Measurements from ENCODE around the gene CAST.

DNA sequence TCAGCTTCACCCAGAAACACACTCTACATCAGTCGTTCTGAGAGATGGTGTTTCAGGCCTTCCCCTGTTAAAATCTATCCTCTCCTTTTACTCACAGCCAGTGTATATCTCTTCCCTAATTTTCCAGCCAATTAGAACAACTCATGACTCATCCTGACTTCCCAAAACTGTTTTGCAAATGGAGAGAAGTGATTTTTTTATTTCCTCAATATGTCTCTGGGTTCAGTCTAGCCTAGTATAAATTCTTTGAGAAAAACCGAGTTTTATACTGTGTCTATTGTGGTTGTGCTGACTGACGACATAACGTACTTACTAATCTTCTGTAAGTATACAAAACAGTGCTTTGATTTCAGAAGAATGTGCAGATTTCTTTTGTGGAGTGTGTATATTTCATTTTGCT is 28.4 kb upstream of the CAST start:
- TF ChIP-seq EZH2 (IDR thresholded peaks at IDR 0.05; ENCODE audit: borderline replicate concordance, low read depth, low read length, severe bottlenecking) (no peak), JUN (IDR thresholded peaks at IDR 0.05; ENCODE audit: borderline replicate concordance, insufficient read depth, insufficient read length, low read depth) (no peak), MYC (IDR thresholded peaks at IDR 0.05; ENCODE audit: low read depth, low read length) (no peak)
- TF ChIP-seq, protein P1, sequence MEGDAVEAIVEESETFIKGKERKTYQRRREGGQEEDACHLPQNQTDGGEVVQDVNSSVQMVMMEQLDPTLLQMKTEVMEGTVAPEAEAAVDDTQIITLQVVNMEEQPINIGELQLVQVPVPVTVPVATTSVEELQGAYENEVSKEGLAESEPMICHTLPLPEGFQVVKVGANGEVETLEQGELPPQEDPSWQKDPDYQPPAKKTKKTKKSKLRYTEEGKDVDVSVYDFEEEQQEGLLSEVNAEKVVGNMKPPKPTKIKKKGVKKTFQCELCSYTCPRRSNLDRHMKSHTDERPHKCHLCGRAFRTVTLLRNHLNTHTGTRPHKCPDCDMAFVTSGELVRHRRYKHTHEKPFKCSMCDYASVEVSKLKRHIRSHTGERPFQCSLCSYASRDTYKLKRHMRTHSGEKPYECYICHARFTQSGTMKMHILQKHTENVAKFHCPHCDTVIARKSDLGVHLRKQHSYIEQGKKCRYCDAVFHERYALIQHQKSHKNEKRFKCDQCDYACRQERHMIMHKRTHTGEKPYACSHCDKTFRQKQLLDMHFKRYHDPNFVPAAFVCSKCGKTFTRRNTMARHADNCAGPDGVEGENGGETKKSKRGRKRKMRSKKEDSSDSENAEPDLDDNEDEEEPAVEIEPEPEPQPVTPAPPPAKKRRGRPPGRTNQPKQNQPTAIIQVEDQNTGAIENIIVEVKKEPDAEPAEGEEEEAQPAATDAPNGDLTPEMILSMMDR (IDR thresholded peaks at IDR 0.05; ENCODE audit: extremely low read depth in 1 of 2, insufficient read depth in 1 of 2, low read depth in 1 of 2, low read length in 2 of 2), result no peak
- TF ChIP-seq, protein P2, sequence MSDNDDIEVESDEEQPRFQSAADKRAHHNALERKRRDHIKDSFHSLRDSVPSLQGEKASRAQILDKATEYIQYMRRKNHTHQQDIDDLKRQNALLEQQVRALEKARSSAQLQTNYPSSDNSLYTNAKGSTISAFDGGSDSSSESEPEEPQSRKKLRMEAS (IDR thresholded peaks at IDR 0.05; ENCODE audit: insufficient read depth, insufficient read length), result no peak

All from endothelial cell of umbilical vein (primary cell).